ENCODE measurements around the gene POU3F2.

DNA sequence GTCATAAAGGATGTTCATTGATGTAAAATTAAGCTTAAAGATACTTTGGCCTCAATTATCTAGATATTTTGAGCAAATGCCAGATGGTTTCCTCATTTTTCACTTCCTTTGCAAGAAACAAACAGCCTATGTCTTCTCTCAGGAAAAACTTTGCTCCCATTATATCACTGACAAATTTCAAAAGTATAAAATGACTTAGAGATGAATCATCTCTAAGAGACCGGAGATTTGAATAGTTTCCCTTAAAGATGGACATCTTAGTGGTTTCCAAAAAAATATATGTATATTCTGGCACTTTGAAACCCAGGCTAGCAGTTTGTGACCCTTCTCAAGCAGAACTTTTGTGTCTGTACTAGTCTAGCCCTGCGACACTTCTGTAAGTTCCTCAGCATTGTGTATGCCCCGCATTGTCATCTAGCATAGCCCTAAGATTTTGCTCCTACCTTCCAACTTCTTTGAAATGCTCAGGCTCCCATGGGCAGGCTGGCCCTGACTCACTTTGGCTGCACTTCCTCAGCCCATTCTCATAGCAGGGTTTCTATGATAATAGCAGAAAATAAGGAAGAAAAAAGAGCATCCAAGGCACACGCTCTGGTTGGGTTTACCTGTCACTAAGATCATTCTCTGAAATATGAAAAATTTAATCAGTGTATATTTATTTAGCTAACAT is 25.7 kb upstream of the POU3F2 start:
- TF ChIP-seq CTCF (conservative IDR thresholded peaks at IDR 0.05; ENCODE audit: low read depth, low read length) (no peak), EZH2 (IDR thresholded peaks at IDR 0.05; ENCODE audit: low read length, unreplicated experiment) (no peak), EZH2phosphoT487 (IDR thresholded peaks at IDR 0.05; ENCODE audit: borderline replicate concordance, low read length) (no peak)

Data from PC-3 (cell line).